K562 (cell line): ENCODE data around the gene AGPAT4. TPM values are rescaled to one million over a fixed set of nuclear protein-coding genes. Genes with fewer than 3 reads are reported as not detected.

Source experiments
- ATAC-seq: fragments of 200-7000 bp; cut with Tn5 transposase; 3 replicates; pipeline ENCODE4 v1.9.1; 2020; ENCODE audit warnings: moderate library complexity
- BruUV-seq: library from RNA; stranded (reverse); fragments of 400-500 nt; replicated peaks from 2 replicates; lab custom pipeline; 2021; lab: Mats Ljungman, UMichigan
- CTCF ChIA-PET: fragments of 300-600 bp; formaldehyde crosslinking; extraction: SDS; loops from one replicate; lab custom pipeline; 2021; ENCODE audit warnings: low intra/inter-chr PET ratio; lab: Yijun Ruan, JAX
- POLR2A ChIA-PET: fragments of 300-600, 350-650 bp; sonication (Branson Sonifier 250); formaldehyde crosslinking; extraction: SDS; loops from one replicate; lab custom pipeline; 2021; ENCODE audit warnings: antibody characterized with exemption, inconsistent platforms; lab: Yijun Ruan, JAX
- DNase-seq, 4 experiments: peaks; one replicate each; pipeline versions ENCODE4 v3.0.0 to v3.0.0-alpha.2; 2011 to 2018; ENCODE audit warnings: low spot score in 3 of 4, mixed read lengths in 3 of 4; ENCODE audit errors: extremely low read depth in 1 of 4
- FAIRE-seq: peaks from 2 replicates; lab custom pipeline; 2011; peaks lifted over from hg19 to GRCh38; lab: Jason Lieb, UNC
- H2AFZ ChIP-seq: 2 replicates; pipeline ENCODE4 v1.6.0; 2011; ENCODE audit warnings: low read depth, low read length, control low read depth, inconsistent platforms
- H3K27ac ChIP-seq: fragments of 200-600 bp; 3 replicates; pipeline ENCODE4 v1.8.0; 2011; ENCODE audit warnings: low read depth, mild to moderate bottlenecking, control low read depth, inconsistent platforms, low read length, moderate library complexity, mixed read lengths; ENCODE audit errors: extremely low read depth
- H3K27me3 ChIP-seq, 2 experiments: fragments of 300-600 bp in 1 of 2; 2 replicates in 1 of 2; 3 replicates in 1 of 2; pipeline versions ENCODE4 v1.6.0 to v1.8.0; 2011; ENCODE audit warnings: inconsistent platforms in 2 of 2, low read length in 2 of 2, mild to moderate bottlenecking in 1 of 2, mixed read lengths in 1 of 2, moderate library complexity in 1 of 2; ENCODE audit not compliant: control insufficient read depth in 2 of 2, insufficient read depth in 2 of 2
- H3K36me3 ChIP-seq: fragments of 300-600 bp; 3 replicates; pipeline ENCODE4 v1.8.0; 2011; ENCODE audit warnings: mild to moderate bottlenecking, low read length, inconsistent platforms; ENCODE audit not compliant: control insufficient read depth, insufficient read depth
- H3K4me1 ChIP-seq, 2 experiments: fragments of 200-600 bp in 1 of 2; replicated peaks in 1 of 2; 2 replicates in 1 of 2; 3 replicates in 1 of 2; pipeline versions ENCODE4 v1.5.1 to v1.8.0; 2011; ENCODE audit warnings: inconsistent platforms in 2 of 2, low read length in 2 of 2, mild to moderate bottlenecking in 1 of 2, mixed read lengths in 1 of 2, moderate library complexity in 1 of 2; ENCODE audit not compliant: control insufficient read depth in 2 of 2, insufficient read depth in 2 of 2
- H3K4me2 ChIP-seq: 2 replicates; pipeline ENCODE4 v1.6.1; 2011; ENCODE audit warnings: low read length, control low read depth, inconsistent platforms, mixed read lengths; ENCODE audit not compliant: insufficient read depth
- H3K4me3 ChIP-seq: fragments of 200-600 bp; sonication (generic), shearing (Covaris generic); 2 replicates; pipeline ENCODE4 v1.5.1; 2016; ENCODE audit warnings: control low read depth, inconsistent platforms
- H3K79me2 ChIP-seq: fragments of 200-600 bp; 3 replicates; pipeline ENCODE4 v1.8.0; 2011; ENCODE audit warnings: low read length, inconsistent platforms; ENCODE audit not compliant: control insufficient read depth, insufficient read depth
- H3K9ac ChIP-seq, 2 experiments: 2 replicates each; pipeline versions ENCODE4 v1.6.0 to v1.6.1; 2011; ENCODE audit warnings: low read depth in 2 of 2, low read length in 2 of 2, control low read depth in 1 of 2, inconsistent platforms in 1 of 2, mild to moderate bottlenecking in 1 of 2, mixed read lengths in 1 of 2; ENCODE audit not compliant: insufficient read depth in 1 of 2
- H3K9me1 ChIP-seq: one replicate; pipeline ENCODE4 v1.6.0; 2011; ENCODE audit warnings: inconsistent platforms, mild to moderate bottlenecking, low read length, moderate library complexity; ENCODE audit not compliant: control insufficient read depth, insufficient read depth
- H3K9me3 ChIP-seq: replicated peaks from 2 replicates; pipeline ENCODE4 v1.5.1; 2011; ENCODE audit warnings: low read depth, low read length, inconsistent platforms; ENCODE audit not compliant: control insufficient read depth, insufficient read depth
- H4K20me1 ChIP-seq: replicated peaks from 2 replicates; pipeline ENCODE4 v1.6.1; 2011; ENCODE audit warnings: low read length, inconsistent platforms, mixed read lengths; ENCODE audit not compliant: control insufficient read depth, insufficient read depth
- ATF7 ChIP-seq: fragments of 450-650 bp; IDR thresholded peaks from 2 replicates; pipeline ENCODE4 v1.7.1; 2014; ENCODE audit warnings: mild to moderate bottlenecking, moderate library complexity
- BCL6 ChIP-seq: fragments of 250-450 bp; sonication (Bioruptor Pico); IDR thresholded peaks from 2 replicates; pipeline ENCODE4 v1.4.0; 2020
- CBFA2T2 ChIP-seq: fragments of 450-650 bp; conservative IDR thresholded peaks from 2 replicates; pipeline ENCODE4 v1.6.1; 2017; ENCODE audit warnings: mild to moderate bottlenecking
- HNRNPH1 ChIP-seq: fragments of 200-400 bp; formaldehyde crosslinking; optimal IDR thresholded peaks from 2 replicates; pipeline ENCODE3; 2017; ENCODE audit warnings: low read depth, mild to moderate bottlenecking, low read length, moderate library complexity
- KDM1A ChIP-seq, 2 experiments: fragments of 450-650 bp; IDR thresholded peaks; 2 replicates each; pipeline ENCODE4 v1.6.1; 2016; ENCODE audit warnings: mild to moderate bottlenecking in 2 of 2
- MCM7 ChIP-seq, 2 experiments: fragments of 450-650 bp; IDR thresholded peaks; 2 replicates each; pipeline ENCODE4 v1.6.1; 2016 to 2018
- MEF2D ChIP-seq: conservative IDR thresholded peaks from 2 replicates; pipeline ENCODE4 v1.6.1; 2016; ENCODE audit warnings: low read depth, missing genetic modification characterization, missing compliant biosample characterization
- NCOA6 ChIP-seq: fragments of 450-650 bp; IDR thresholded peaks from 2 replicates; pipeline ENCODE4 v1.6.1; 2017; ENCODE audit warnings: mild to moderate bottlenecking
- PHF20 ChIP-seq: fragments of 450-650 bp; IDR thresholded peaks from 2 replicates; pipeline ENCODE4 v1.6.1; 2018; ENCODE audit not compliant: partially characterized antibody
- RBM14 ChIP-seq: fragments of 200-400 bp; formaldehyde crosslinking; IDR thresholded peaks from 2 replicates; pipeline ENCODE4 v1.6.1; 2018; ENCODE audit warnings: low read depth, mild to moderate bottlenecking, low read length, moderate library complexity, borderline replicate concordance; ENCODE audit not compliant: insufficient read depth
- SIN3B ChIP-seq: fragments of 450-650 bp; IDR thresholded peaks from 2 replicates; pipeline ENCODE4 v1.6.1; 2017; ENCODE audit warnings: low read depth, mild to moderate bottlenecking, moderate library complexity
- SNRNP70 ChIP-seq: fragments of 200-400 bp; formaldehyde crosslinking; optimal IDR thresholded peaks from 2 replicates; pipeline ENCODE3; 2017; ENCODE audit warnings: low read depth, low read length
- ZNF239 ChIP-seq: fragments of 250-450 bp; sonication (Bioruptor Pico); IDR thresholded peaks from 2 replicates; pipeline ENCODE4 v1.4.0; 2020; ENCODE audit warnings: mild to moderate bottlenecking
- ZNF316 ChIP-seq: fragments of 450-650 bp; IDR thresholded peaks from 2 replicates; pipeline ENCODE4 v1.6.1; 2016
- ZNF583 ChIP-seq: fragments of 250-450 bp; sonication (Bioruptor Pico); IDR thresholded peaks from 2 replicates; pipeline ENCODE4 v1.4.0; 2020
- ZNF644 ChIP-seq: fragments of 200-800 bp; sonication (Bioruptor generic); IDR thresholded peaks from 2 replicates; pipeline ENCODE4 v1.6.1; 2016; ENCODE audit warnings: low read depth, missing genetic modification characterization, missing compliant biosample characterization
- WGBS: fragments of 100-300 bp; shearing (Covaris generic); methylation state at CpG from one replicate; pipeline ENCODE4 v1.1.6; 2016; ENCODE audit warnings: low coverage, mixed read lengths; ENCODE audit not compliant: insufficient coverage; ENCODE audit errors: missing lambda C conversion rate; 5-methylcytosine and 5-hydroxymethylcytosine counted together
- in situ Hi-C: fragments of 300-500 bp; cut with MboI; formaldehyde crosslinking; loops from 4 replicates; pipeline ENCODE4 v1.15.0; 2018; ENCODE audit warnings: inconsistent platforms, mixed read lengths
- intact Hi-C: fragments of 100-400 bp; cut with micrococcal nuclease; formaldehyde crosslinking; loops from 2 replicates; pipeline ENCODE4 v1.14.2; 2022
- polyA plus RNA-seq, 8 experiments: library from polyadenylated mRNA; depleted of rRNA in 4 of 8; stranded (reverse) in 5 of 8; unstranded in 3 of 8; fragments of >200 nt; fragmentation: Nextera tagmentation in 2 of 8; fragmentation: Illumina TruSeq in 1 of 8; extraction: Ambion mirVana in 2 of 8; extraction: Trizol in 1 of 8; gene quantifications; 2 replicates each; pipeline versions ENCODE4 v1.2.1 to v1.2.3, GENCODE V29; 2011 to 2014; ENCODE audit warnings: inconsistent platforms in 1 of 8, missing spikeins in 1 of 8
- total RNA-seq, 7 experiments: library from RNA; depleted of rRNA in 6 of 7; stranded (reverse); fragments of >200 nt in 6 of 7; fragmentation: Illumina TruSeq in 2 of 7; extraction: Trizol in 2 of 7; gene quantifications; 2 replicates each; pipeline versions ENCODE4 v1.2.1 to v1.2.3, GENCODE V29; 2011 to 2021; ENCODE audit warnings: low replicate concordance in 1 of 7

Gene AGPAT4
- total and polyA plus RNA-seq, 9 of the 15 experiments (the other 6 are each of a cell fraction or from before 2014, with no cell fraction given) = 2.2 to 15.0 (median 5.7) TPM

- peaks cover 0 to 4% of the 10 kb centered on the region in 2 experiments; a peak in 1 of 5 replicates for H3K4me1 ChIP-seq
- H3K4me3 ChIP-seq = no peak overlapping the region
- POLR2A ChIA-PET = interaction anchor here (2.0 kb wide), 1 partner anchor 13 kb away, joined by 11 read pairs; no protein-coding TSS in a partner anchor
- no peak overlapping the region for H3K27ac ChIP-seq
- no peaks in the 10 kb centered on the region for H3K27me3 ChIP-seq
- CTCF ChIA-PET = no interaction called here
- in situ Hi-C loops (no loop called here), intact Hi-C loops (no loop called here)
- no peak for TF ChIP-seq CBFA2T2
- TF ChIP-seq ATF7 = no peak
- TF ChIP-seq ZNF316 = no peak
- TF ChIP-seq KDM1A (IDR thresholded peaks at IDR 0.05) = no peak
- TF ChIP-seq MEF2D (tag) = no peak
- TF ChIP-seq SIN3B = no peak
- no peak for TF ChIP-seq ZNF239
- TF ChIP-seq ZNF583 (CRISPR knock-in tag) = no peak
- TF ChIP-seq PHF20 = no peak
- TF ChIP-seq RBM14 = no peak
- no peak for TF ChIP-seq NCOA6
- no peak for TF ChIP-seq SNRNP70
- TF ChIP-seq HNRNPH1 = no peak
- no peak for TF ChIP-seq BCL6 (CRISPR knock-in tag)
- no peak for TF ChIP-seq ZNF644
- TF ChIP-seq MCM7 (IDR thresholded peaks at IDR 0.05) = no peak
- H4K20me1 ChIP-seq = no peaks in the 10 kb centered on the region
- H3K9ac ChIP-seq = no peak overlapping the region
- WGBS = 51% methylated on average over 6 of the region's 6 CpGs
- no peak for ATAC-seq
- no peaks in the 10 kb centered on the region for H3K9me1 ChIP-seq
- no peak for FAIRE-seq
- no peak overlapping the region for H2AFZ ChIP-seq
- no peaks in the 10 kb centered on the region for H3K9me3 ChIP-seq
- H3K4me2 ChIP-seq = no peak overlapping the region
- peaks cover 14% of the 10 kb centered on the region; the same call in 2 of the 3 replicates for H3K79me2 ChIP-seq
- H3K36me3 ChIP-seq = no peaks in the 10 kb centered on the region; the same call in 2 of the 3 replicates
- no peak for DNase-seq
- no TSS peak for BruUV-seq
Measured at GRCh38 chr6:161318456-161318855, 44.6 kb upstream of the AGPAT4 start.
